H9 (cell line): ENCODE results near the gene FAM228B. TPM values are rescaled to one million over a fixed set of nuclear protein-coding genes. Genes with fewer than 3 reads are reported as not detected.
A peak's percentile ranks its signal among the peaks of the same experiment; 100 is the strongest.

Source experiments
- DNase-seq: peaks from one replicate; pipeline ENCODE4 v3.0.0-alpha.2; 2017
- H2AFZ ChIP-seq: one replicate; pipeline ENCODE4 v1.6.1; 2013; ENCODE audit warnings: mild to moderate bottlenecking, low read length, control low read depth, moderate library complexity
- H2AK5ac ChIP-seq: 2 replicates; pipeline ENCODE4 v1.6.1; 2013; ENCODE audit warnings: low read length, control low read depth, mixed read lengths; ENCODE audit not compliant: insufficient read length
- H2BK120ac ChIP-seq: one replicate; pipeline ENCODE4 v1.6.1; 2013; ENCODE audit warnings: low read depth, mild to moderate bottlenecking, low read length, control low read depth, inconsistent platforms; ENCODE audit not compliant: poor library complexity, severe bottlenecking
- H2BK12ac ChIP-seq: 2 replicates; pipeline ENCODE4 v1.6.1; 2013; ENCODE audit warnings: low read length, control low read depth, mixed read lengths, low read depth; ENCODE audit not compliant: insufficient read length
- H2BK15ac ChIP-seq: 2 replicates; pipeline ENCODE4 v1.6.1; 2013; ENCODE audit warnings: low read depth, low read length, control low read depth
- H2BK20ac ChIP-seq: one replicate; pipeline ENCODE4 v1.6.1; 2013; ENCODE audit warnings: low read depth, mild to moderate bottlenecking, low read length, control low read depth, inconsistent platforms; ENCODE audit not compliant: poor library complexity, severe bottlenecking
- H2BK5ac ChIP-seq: 2 replicates; pipeline ENCODE4 v1.6.1; 2013; ENCODE audit warnings: low read length, control low read depth, mixed read lengths; ENCODE audit not compliant: insufficient read length
- H3K14ac ChIP-seq: 2 replicates; pipeline ENCODE4 v1.6.1; 2013; ENCODE audit warnings: low read length, control low read depth; ENCODE audit not compliant: insufficient read depth
- H3K18ac ChIP-seq: 2 replicates; pipeline ENCODE4 v1.6.1; 2013; ENCODE audit warnings: low read depth, mild to moderate bottlenecking, mixed read lengths, low read length, control low read depth; ENCODE audit not compliant: insufficient read length
- H3K23ac ChIP-seq: 2 replicates; pipeline ENCODE4 v1.6.1; 2013; ENCODE audit warnings: low read length, control low read depth, mixed read lengths, low read depth; ENCODE audit not compliant: insufficient read length
- H3K23me2 ChIP-seq: 2 replicates; pipeline ENCODE4 v1.6.1; 2013; ENCODE audit warnings: low read depth, mild to moderate bottlenecking, mixed read lengths, low read length, control low read depth; ENCODE audit not compliant: insufficient read length, poor library complexity, severe bottlenecking
- H3K27ac ChIP-seq: 2 replicates; pipeline ENCODE4 v1.5.1; 2013; ENCODE audit warnings: low read length, control low read depth, mixed read lengths, low read depth; ENCODE audit not compliant: insufficient read length
- H3K27me3 ChIP-seq: 2 replicates; pipeline ENCODE4 v1.6.1; 2013; ENCODE audit warnings: low read length, control low read depth, inconsistent platforms; ENCODE audit not compliant: insufficient read depth
- H3K4ac ChIP-seq: 2 replicates; pipeline ENCODE4 v1.6.1; 2013; ENCODE audit warnings: low read depth, mild to moderate bottlenecking, control low read depth, inconsistent platforms, low read length, moderate library complexity
- H3K4me1 ChIP-seq: 2 replicates; pipeline ENCODE4 v1.6.1; 2013; ENCODE audit warnings: low read length, control low read depth, inconsistent platforms; ENCODE audit not compliant: insufficient read depth
- H3K4me2 ChIP-seq: 2 replicates; pipeline ENCODE4 v1.6.1; 2013; ENCODE audit warnings: low read length, control low read depth, mixed read lengths; ENCODE audit not compliant: insufficient read length, insufficient read depth
- H3K56ac ChIP-seq: 2 replicates; pipeline ENCODE4 v1.6.1; 2013; ENCODE audit warnings: low read depth, mild to moderate bottlenecking, mixed read lengths, low read length, control low read depth; ENCODE audit not compliant: insufficient read length
- H3K79me1 ChIP-seq: 2 replicates; pipeline ENCODE4 v1.6.1; 2013; ENCODE audit warnings: low read depth, mild to moderate bottlenecking, moderate library complexity, low read length, control low read depth, inconsistent platforms; ENCODE audit not compliant: insufficient read depth, poor library complexity, severe bottlenecking
- H3K79me2 ChIP-seq: 2 replicates; pipeline ENCODE4 v1.6.1; 2013; ENCODE audit warnings: low read length, control low read depth, inconsistent platforms; ENCODE audit not compliant: insufficient read depth
- H3K9ac ChIP-seq: 2 replicates; pipeline ENCODE4 v1.6.1; 2013; ENCODE audit warnings: low read length, control low read depth, mixed read lengths; ENCODE audit not compliant: insufficient read length; ENCODE audit errors: extremely low read depth
- H3K9me3 ChIP-seq: one replicate; pipeline ENCODE4 v1.6.1; 2013; ENCODE audit warnings: low read depth, low read length, inconsistent platforms; ENCODE audit not compliant: control insufficient read depth
- H3T11ph ChIP-seq: one replicate; pipeline ENCODE4 v1.6.1; 2013; ENCODE audit warnings: mild to moderate bottlenecking, low read length, control low read depth, inconsistent platforms
- H4K20me1 ChIP-seq: one replicate; pipeline ENCODE4 v1.6.1; 2013; ENCODE audit not compliant: control insufficient read depth, insufficient read length, insufficient read depth
- H4K5ac ChIP-seq: 2 replicates; pipeline ENCODE4 v1.6.1; 2013; ENCODE audit warnings: low read depth, mild to moderate bottlenecking, mixed read lengths, low read length, control low read depth; ENCODE audit not compliant: insufficient read length
- H4K8ac ChIP-seq: replicated peaks from 2 replicates; pipeline ENCODE4 v1.6.1; 2013; ENCODE audit warnings: low read length, control low read depth, mixed read lengths, low read depth; ENCODE audit not compliant: insufficient read length
- H4K91ac ChIP-seq: 2 replicates; pipeline ENCODE4 v1.6.1; 2013; ENCODE audit warnings: low read depth, mild to moderate bottlenecking, moderate library complexity, mixed read lengths, low read length, control low read depth; ENCODE audit not compliant: insufficient read length
- H3K27ac Mint-ChIP-seq, 3 experiments: 2 replicates in 2 of 3; 3 replicates in 1 of 3; pipeline ENCODE4 v1.8.0; 2020 to 2021; ENCODE audit warnings: mixed read lengths in 3 of 3, mild to moderate bottlenecking in 1 of 3, moderate library complexity in 1 of 3
- H3K27me3 Mint-ChIP-seq: 2 replicates; pipeline ENCODE4 v1.8.0; 2021; ENCODE audit warnings: low read depth, mild to moderate bottlenecking, moderate library complexity, mixed read lengths
- H3K36me3 Mint-ChIP-seq, 3 experiments: 2 replicates in 2 of 3; 3 replicates in 1 of 3; pipeline ENCODE4 v1.8.0; 2020 to 2021; ENCODE audit warnings: low read depth in 3 of 3, mixed read lengths in 3 of 3; ENCODE audit not compliant: insufficient read depth in 1 of 3
- H3K4me1 Mint-ChIP-seq, 2 experiments: 2 replicates each; pipeline ENCODE4 v1.8.0; 2020; ENCODE audit warnings: mixed read lengths in 2 of 2
- H3K4me3 Mint-ChIP-seq, 2 experiments: 2 replicates in 1 of 2; 3 replicates in 1 of 2; pipeline ENCODE4 v1.8.0; 2020 to 2021; ENCODE audit warnings: mild to moderate bottlenecking in 2 of 2, mixed read lengths in 2 of 2, moderate library complexity in 1 of 2
- H3K9me3 Mint-ChIP-seq, 2 experiments: 2 replicates in 1 of 2; 3 replicates in 1 of 2; pipeline ENCODE4 v1.8.0; 2020; ENCODE audit warnings: mild to moderate bottlenecking in 2 of 2, mixed read lengths in 2 of 2, moderate library complexity in 1 of 2
- CTCF ChIP-seq: fragments of 200-600 bp; sonication (generic); conservative IDR thresholded peaks from 3 replicates; pipeline ENCODE4 v1.8.0; 2021; ENCODE audit warnings: antibody characterized with exemption, mild to moderate bottlenecking
- WGBS: extraction: QIAGEN DNeasy Blood & Tissue Kit; methylation state at CpG from one replicate; pipeline ENCODE4 v1.1.7; 2013; ENCODE audit warnings: missing lambda C conversion rate, low lambda C conversion rate, mixed read lengths; ENCODE audit not compliant: insufficient read length; ENCODE audit errors: extremely low coverage; 5-methylcytosine and 5-hydroxymethylcytosine counted together
- total RNA-seq: library from RNA; stranded (reverse); gene quantifications from 2 replicates; pipeline ENCODE4 v1.2.1, GENCODE V29; 2021

The FAM228B gene
- total RNA-seq, 1 experiment from 2014 or later = 6.5 TPM

GRCh38 chr2:24123922-24124580 lies 782 bp downstream of the FAM228B start:
- no peak overlapping the region for H3K18ac ChIP-seq
- no peaks in the 10 kb centered on the region; the same call in 1 of the 2 replicates for H3K27me3 Mint-ChIP-seq
- DNase-seq = no peak
- H3K14ac ChIP-seq = peak overlapping the region; percentile 33; the same call in 1 of the 2 replicates
- H2AK5ac ChIP-seq = no peak overlapping the region
- H3K4me1 Mint-ChIP-seq = peaks cover 22 to 28% of the 10 kb centered on the region in 2 experiments
- H2BK120ac ChIP-seq = no peak overlapping the region
- no peaks in the 10 kb centered on the region for H4K20me1 ChIP-seq
- H2BK15ac ChIP-seq = no peak overlapping the region
- no peaks in the 10 kb centered on the region; a peak in 2 of 7 replicates for H3K36me3 Mint-ChIP-seq
- no peak overlapping the region for H4K91ac ChIP-seq
- H2BK20ac ChIP-seq = no peak overlapping the region
- no peak overlapping the region for H4K8ac ChIP-seq
- H3K56ac ChIP-seq = no peak overlapping the region
- no peak overlapping the region for H3K27ac Mint-ChIP-seq
- no peaks in the 10 kb centered on the region for H3K79me1 ChIP-seq
- no peak overlapping the region for H2AFZ ChIP-seq
- TF ChIP-seq CTCF = no peak
- no CpG with 5 or more reads among the region's 9 CpGs for WGBS
- H3K4me2 ChIP-seq = peak overlapping the region; percentile 63
- no peak overlapping the region for H3T11ph ChIP-seq
- H3K4me3 Mint-ChIP-seq = peak overlapping the region; percentile 75 to 83
- no peak overlapping the region for H2BK12ac ChIP-seq
- H3K9me3 ChIP-seq = no peaks in the 10 kb centered on the region
- no peak overlapping the region for H3K23ac ChIP-seq
- peaks cover 2% of the 10 kb centered on the region; the same call in 1 of the 2 replicates for H3K4me1 ChIP-seq
- H3K23me2 ChIP-seq = peaks cover 4% of the 10 kb centered on the region
- no peak overlapping the region for H3K27ac ChIP-seq
- H2BK5ac ChIP-seq = no peak overlapping the region
- H3K9me3 Mint-ChIP-seq = no peaks in the 10 kb centered on the region; a peak in 1 of 5 replicates
- H4K5ac ChIP-seq = no peak overlapping the region
- peak overlapping the region; percentile 8 for H3K9ac ChIP-seq
- H3K27me3 ChIP-seq = peaks cover 3% of the 10 kb centered on the region; the same call in 1 of the 2 replicates
- H3K4ac ChIP-seq = no peak overlapping the region
- no peaks in the 10 kb centered on the region for H3K79me2 ChIP-seq
